T-helper 9 cell (primary cell): ENCODE results near the gene IFIT1B.
A peak's percentile ranks its signal among the peaks of the same experiment; 100 is the strongest.
"Not testable (repeated sequence)": the region's sequence is repeated elsewhere in the genome, so short reads cannot be mapped to it uniquely, and the experiment has no call there.

Experiments
- DNase-seq: peaks from one replicate; pipeline ENCODE4 v3.0.0-alpha.2; 2020

The IFIT1B gene

DNA sequence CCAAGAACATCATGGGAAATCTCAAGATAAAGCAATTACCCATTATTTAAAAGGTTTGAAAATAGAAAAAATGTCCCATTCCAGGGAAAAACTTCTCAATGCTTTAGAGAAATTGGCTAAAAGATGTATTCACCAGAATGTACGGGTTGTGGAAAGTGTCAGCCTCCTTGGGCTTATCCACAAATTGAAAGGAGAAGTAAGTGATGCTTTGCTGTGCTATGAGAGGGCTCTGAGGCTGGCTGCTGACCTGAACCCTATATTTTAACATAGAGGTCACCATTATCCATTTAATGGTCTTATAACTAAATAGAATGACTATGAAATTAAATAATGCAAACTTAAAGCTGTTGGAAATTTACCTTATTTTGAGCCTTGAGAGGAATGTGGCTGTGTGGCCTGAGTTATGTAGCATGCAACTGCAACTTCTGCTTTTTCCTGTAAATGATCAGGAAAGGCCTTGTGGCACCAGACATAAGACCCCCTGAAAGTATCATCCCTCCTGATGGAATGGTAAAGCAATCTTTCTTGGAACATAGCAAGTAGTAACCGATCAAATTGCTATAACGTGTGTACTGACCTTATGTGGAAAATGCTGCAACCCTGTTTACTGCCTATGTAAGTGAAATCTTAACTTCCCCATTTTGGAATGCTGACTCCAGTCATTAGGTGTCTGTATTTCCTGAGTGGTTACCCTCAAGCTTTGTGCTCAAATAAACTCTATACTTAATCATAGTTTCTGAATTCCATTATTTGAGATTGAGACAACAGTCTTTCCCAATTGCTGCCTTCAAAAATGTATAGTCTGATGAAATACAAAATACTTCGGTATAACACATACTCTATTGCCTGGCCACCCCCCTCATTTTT is 6.9 kb downstream of the IFIT1B start:
- no peak for DNase-seq

DNA sequence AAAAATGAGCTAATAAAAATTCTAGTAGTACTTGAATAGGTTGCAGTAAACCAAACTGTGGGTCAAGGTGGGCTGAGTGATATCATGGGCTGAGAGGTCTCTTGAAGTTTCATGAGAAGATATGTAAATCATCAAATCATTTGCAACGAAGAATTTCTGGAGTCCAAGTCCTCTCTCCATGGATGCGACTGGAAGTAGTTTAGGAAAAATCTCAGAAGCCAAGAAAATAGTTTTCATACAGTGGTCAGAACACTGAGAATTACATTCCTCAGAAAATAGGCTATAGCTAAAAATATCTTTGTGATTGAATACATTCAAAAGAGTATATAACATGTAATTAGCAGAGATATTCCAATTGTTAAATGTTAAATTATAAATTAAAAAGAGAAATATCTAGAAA is 10.9 kb downstream of the IFIT1B start:
- no peak for DNase-seq

DNA sequence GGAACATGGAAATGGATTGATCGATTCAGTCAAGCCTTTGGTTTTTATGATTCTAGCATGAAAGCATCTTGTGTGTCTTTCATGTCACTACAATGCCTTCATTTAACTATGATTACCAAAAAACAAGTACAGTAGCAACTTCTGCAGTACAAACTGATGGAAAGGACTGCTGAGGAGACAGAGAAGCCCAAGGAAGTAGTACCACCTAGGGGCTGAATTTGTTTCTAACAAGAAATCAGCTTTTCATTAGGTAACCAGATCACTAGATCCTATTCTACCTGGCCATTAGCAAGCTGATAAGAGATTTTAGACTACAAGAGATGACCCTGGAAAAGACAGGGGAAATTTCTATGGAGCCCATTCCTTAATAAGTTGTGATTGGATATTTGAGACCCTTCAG is 11.4 kb downstream of the IFIT1B start:
- DNase-seq = no peak

DNA sequence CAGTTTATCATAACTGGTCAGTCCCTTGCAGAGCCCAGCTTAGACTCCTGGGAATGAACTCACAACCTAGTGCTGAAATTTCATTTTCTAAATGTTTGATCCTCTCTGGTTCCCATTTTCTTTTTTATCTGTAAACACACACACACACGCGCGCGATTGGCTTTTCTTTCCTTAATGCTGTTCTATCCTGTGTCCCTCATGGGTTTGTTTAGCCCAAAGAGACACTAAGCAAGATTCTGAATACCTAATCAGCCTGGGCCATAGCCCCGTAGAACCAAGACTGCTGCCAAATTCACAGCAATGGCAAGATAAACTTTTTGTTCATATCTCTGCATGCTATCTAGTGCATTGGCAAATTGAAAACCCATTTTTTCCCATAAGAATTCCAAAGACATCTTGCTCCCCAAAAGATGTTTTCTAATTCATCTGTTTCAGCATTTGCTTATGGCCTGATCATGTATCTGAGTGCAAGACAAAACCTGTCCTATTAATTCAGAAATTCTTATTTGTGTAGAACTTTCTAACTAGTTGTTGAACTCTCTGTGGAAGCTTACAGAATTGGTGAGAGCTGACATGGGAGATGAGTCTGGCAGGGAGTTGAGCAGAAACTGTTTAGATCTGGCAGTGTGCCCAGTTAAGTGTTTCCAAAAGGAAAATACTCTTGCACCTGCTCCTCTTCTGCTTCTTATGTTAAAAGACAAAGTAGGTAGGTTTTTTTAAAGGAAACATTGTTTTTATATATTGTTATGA is 12.8 kb downstream of the IFIT1B start:
- DNase-seq = no peak

DNA sequence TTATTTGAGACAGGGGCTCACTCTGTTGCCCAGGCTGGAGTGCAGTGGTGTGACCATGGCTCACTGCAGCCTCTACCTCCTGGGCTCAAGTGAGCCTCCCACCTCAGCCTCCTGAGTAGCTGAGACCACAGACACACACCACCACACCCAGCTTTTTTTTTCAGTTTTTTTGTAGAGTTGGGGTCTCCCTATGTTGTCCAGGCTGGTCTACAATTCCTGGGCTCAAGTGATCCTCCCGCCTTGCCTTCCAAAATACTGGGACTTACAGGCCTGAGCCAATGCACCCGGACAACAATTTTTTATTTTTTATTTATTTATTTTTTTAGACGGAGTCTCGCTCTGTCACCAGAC is 13.3 kb downstream of the IFIT1B start:
- not testable (repeated sequence) for DNase-seq

DNA sequence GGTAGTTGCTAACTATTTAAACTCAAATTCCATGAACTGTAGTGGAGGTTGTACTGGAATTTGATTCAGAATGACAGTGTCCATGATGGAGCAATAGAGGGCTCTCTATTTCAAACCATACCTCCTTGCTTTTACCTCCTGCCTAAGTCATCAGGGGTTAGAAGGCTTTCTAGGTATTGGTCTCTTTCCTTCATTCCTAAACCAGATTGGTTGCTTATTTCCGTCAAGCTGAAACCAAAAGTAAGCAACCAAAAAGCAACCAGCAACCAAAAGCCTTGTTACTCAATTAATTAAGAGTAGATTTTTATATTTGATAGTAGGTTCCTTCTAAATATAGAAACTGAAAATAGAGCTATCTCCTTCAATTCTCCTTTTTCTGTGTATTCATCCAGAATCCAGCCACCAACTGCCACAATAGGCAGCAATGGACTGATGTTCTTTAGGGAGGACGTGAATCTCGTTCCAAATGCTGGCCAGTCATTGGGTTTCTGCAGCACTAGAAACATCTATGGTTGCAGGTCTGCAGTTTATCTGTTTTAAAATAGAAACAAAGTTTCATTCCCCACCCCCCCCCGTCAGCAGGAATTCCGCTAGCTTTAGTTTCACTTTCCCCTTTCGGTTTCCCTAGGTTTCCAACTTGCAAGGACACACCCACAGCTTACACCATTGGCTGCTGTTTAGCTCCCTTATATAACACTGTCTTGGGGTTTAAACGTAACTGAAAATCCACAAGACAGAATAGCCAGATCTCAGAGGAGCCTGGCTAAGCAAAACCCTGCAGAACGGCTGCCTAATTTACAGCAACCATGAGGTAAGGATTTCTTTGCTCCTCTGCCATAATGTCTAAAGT is 14.3 kb downstream of the IFIT1B start, which contains the start of gene IFIT1:
IFIT1 (plus strand) TSS at position 717 of the 850 bp plus-strand sequence; CDS start at position 807, 90 bp downstream.
- peak; percentile 28 for DNase-seq

DNA sequence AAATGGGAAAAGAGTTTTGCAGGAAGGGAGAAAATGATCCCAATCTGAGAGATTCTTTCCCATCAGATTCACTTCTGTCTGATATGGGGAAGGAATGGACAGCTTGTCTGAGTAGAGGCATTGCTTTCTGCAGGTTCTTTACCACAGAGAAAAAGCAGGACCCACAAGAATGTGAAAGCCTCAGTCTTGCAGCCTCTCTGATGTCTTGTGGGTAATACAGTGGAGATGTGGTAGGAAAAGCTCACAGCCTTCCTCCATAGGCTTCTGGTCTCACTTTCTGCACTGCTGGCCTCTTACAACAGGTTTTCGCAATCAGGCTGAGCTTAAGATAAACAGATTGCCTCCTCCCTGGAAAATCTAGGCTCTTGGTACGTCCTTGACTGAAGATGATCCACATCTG is 15.1 kb downstream of the IFIT1B start:
- DNase-seq = no peak

DNA sequence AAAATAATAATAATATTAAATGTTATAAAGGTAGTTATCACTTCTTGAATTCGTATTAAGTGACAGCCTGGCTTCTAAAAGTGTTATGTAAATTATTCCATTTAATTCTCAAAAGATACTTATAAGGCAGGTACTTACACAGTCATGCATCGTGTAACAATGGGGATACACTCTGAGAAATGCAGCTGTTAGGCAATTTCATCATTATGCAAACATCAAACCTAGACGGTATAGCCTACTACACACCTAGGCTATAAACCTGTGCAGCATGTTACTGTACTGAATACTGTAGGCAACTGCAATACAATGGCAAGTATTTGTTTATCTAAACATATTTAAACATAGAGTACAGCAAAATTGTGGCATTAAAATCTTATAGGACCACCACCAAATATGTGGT is 16.0 kb downstream of the IFIT1B start:
- no peak for DNase-seq

DNA sequence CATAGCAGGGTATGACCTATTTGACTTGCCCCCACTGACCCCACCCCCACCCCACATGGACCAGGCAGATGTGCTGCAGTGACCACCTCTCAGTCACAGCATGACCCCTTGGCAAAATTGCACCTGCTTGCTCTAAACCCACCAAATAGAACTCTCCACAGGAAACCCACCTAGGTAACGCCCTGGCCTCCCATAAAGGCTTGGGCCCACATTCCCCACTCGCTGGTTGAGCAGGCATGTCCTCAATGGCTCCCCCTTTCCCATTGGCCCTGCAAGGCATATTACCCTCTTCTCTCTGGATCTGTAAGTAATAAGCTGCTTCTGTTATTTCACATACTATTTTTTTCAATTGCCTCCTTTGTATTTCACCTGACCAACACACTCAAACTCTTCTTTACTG is 17.3 kb downstream of the IFIT1B start:
- no peak for DNase-seq

DNA sequence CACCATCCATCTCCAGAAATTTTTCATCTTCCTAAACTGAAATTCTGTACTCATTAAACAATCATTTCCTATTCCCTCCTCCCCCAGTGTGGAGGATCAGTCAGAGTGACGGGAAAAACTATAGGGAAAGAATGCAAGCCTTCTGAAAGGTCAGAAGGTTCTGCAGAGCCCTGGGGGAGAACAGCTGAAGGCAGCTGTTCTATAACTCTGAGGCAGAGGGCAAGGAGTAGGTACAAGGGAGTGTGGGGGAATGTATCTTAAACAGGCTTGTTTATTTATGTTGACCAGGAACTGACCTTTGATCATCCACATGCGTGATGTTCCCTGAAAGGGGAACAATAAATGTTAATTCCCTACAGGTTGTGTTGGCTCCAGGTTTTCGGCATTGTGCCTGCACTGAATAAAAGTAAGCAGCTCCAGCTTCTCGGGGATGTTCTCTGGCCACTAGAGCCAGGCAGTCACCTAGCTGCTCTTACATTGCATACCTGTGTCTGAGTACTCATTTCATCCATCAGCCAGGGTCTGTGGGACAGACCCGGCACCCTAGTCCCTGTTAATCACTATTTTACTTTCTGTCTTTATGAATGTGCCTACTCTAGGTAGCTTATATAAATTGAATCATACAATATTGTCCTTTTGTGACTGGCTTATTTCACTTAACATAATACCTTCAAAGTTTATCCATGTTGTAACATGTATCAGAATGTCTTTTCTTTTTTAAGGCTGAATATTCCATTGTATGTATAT is 20.3 kb downstream of the IFIT1B start:
- DNase-seq = no peak

DNA sequence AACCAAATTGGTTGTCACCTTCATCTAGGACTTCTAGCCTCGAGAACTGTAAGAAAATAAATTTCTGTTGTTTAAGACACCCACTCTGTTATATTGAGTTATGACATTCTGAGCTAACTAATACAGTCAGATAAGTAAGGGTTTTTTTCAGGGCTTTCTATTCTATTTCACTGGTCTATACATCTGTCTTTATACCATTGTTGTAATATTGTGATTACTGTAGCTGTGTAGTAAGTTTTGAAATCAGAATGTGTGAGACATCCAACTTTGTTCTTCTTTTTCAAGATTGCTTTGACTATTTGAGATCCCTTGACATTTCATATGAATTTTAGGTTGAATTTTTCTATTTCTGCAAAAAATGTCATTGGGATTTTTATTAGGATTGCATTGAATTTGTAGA is 22.1 kb downstream of the IFIT1B start:
- no peak for DNase-seq

DNA sequence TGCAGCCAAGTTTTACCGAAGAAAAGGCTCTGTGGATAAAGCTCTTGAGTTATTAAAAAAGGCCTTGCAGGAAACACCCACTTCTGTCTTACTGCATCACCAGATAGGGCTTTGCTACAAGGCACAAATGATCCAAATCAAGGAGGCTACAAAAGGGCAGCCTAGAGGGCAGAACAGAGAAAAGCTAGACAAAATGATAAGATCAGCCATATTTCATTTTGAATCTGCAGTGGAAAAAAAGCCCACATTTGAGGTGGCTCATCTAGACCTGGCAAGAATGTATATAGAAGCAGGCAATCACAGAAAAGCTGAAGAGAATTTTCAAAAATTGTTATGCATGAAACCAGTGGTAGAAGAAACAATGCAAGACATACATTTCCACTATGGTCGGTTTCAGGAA is 25.2 kb downstream of the IFIT1B start:
- DNase-seq = no peak

DNA sequence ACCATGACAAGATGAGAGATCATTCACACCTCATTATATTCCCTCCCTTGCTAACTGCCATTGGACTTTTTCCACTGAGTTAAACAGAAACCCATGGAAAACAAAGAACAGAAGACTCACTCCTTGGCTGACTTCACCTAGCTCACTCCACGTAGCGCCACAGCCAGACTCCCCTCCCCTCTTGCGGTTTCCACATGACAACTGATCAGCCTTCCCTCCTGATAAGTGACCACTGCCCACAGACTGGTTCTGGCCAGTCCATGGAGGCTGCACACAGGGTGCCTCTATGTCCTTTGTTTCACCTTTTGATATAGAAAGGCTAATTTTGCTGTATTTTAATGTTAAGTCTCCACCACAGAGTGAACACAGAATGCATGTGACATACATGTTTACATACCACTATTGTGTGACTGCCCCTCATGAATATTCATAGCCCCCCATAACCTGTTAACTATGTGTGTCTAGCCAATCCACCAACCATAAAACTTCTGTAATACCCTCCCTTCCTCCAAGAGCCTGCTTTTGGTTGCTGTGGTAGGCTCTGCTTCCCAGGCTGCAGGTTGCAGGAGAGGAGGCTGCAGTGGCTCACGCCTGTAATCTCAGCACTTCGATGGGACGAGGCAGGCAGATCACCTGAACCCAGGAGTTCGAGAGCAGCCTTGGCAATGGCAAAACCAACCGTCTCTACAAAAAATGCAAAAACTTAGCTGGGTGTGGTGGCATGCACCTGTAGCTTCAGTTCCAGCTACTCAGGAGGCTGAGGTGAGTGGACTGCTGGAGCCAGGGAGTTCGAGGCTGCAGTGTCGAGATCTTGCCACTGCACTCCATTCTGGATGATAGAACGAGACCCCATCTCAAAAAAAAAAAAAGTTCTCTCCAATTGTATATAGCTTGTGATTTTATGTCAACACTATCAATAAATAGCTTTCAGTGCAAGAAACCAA is 26.5 kb downstream of the IFIT1B start:
- no peak for DNase-seq

DNA sequence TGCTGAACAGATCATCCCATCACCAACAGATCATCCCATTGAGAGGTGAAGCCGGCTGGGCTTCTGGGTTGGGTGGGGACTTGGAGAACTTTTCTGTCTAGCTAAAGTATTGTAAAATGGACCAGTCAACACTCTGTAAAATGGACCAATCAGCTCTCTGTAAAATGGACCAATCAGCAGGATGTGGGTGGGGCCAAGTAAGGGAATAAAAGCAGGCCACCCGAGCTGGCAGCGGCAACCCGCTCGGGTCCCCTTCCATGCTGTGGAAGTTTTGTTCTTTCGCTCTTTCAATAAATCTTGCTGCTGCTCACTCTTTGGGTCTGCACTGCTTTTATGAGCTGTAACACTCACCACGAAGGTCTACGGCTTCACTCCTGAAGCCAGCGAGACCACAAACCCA is 28.3 kb downstream of the IFIT1B start:
- DNase-seq = not testable (repeated sequence)

DNA sequence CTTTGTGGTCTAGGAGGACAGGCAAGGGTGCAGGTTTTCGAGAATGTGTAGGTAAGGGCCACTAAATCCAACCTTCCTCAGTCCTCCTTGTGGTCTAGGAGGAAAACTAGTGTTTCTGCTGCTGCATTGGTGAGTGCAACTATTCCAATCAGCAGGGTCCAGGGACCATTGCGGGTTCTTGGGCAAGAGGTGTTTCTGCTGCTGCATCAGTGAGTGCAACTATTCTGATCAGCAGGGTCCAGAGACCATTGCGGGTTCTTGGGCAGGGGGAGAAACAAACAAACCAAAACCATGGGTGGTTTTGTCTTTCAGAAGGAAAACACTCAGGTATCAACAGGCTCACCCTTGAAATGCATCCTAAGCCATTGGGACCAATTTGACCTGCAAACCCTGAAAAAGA is 29.9 kb downstream of the IFIT1B start:
- not testable (repeated sequence) for DNase-seq

DNA sequence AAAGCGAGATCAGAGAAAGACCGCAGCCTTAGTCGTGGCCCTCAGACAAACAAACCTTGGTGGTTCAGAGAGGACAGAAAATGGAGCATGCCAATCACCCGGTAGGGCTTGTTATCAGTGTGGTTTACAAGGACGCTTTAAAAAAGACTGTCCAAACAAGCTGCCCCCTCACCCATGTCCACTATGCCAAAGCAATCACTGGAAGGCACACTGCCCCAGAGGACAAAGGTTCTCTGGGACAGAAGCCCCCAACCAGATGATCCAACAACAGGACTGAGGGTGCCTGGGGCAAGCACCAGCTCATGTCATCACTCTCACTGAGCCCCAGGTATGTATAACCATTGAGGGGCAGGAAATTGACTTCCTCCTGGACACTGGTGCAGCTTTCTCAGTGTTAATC is 31.4 kb downstream of the IFIT1B start:
- DNase-seq = not testable (repeated sequence)

DNA sequence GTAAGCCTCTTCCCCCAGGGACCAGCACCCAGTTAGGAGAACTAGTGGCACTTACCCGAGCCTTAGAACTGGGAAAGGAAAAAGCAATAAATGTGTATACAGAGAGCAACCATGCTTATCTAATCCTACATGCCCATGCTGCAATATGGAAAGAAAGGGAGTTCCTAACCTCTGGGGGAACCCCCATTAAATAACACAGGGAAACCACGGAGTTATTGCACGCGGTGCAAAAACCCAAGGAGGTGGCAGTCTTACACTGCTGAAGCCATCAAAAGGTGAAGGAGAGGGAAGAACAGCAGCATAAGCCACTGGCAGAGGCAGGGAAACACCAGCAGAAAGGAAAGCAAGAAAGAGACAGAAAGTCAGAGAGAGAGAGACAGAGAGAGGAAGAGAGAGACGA is 32.7 kb downstream of the IFIT1B start:
- DNase-seq = not testable (repeated sequence)

DNA sequence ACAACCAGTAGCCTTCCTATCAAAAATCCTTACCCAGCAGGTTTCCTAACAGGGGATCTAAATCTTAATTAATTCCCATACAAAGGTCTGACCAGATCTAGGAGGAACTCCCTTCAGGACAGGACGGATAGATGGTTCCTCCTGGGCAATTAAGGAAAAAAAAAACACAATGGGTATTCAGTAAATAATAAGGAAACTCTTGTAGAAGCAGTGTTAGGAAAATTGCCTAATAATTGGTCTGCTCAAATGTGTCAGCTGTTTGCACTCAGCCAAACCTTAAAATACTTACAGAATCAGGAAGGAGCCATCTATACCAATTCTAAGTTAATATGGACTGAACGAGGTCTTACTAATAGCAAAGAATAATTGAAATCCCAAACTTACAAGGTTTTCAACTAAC is 33.3 kb downstream of the IFIT1B start:
- DNase-seq = not testable (repeated sequence)

DNA sequence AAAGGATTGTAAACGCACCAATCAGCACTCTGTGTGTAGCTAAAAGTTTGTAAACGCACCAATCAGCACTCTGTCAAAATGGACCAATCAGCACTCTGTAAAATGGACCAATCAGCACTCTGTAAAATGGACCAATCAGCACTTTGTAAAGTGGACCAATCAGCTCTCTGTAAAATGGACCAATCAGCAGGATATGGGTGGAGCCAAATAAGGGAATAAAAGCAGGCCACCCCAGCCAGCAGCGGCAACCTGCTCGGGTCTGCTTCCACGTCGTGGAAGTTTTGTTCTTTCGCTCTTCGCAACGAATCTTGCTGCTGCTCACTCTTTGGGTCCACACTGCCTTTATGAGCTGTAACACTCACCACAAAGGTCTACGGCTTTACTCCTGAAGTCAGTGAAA is 34.4 kb downstream of the IFIT1B start:
- DNase-seq = not testable (repeated sequence)

DNA sequence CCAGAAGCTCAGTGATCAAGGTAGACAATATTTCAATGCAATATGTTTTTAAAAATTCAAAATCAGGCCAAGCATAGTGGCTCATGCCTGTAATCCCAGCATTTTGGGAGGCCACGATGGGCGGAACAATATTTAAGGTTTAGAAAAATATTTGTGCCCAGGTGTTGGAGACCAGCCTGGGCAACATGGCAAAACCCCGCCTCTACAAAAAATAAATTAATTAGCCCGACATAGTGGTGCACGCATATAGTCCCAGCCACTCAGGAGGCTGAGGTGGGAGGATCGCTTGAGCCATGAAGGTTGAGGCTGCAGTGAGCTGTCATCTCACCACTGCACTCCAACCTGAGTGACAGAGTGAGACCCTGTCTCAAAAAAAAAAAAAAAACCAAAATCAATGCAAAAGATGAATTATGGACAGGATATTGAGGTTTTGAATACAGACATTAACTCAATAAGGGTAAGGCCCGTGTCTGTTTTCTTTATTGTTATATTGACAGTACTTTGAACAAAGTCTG is 35.6 kb downstream of the IFIT1B start:
- DNase-seq = no peak
